ENCODE results near the gene ARMC3. TPM values are rescaled to one million over a fixed set of nuclear protein-coding genes. Genes with fewer than 3 reads are reported as not detected.
"Not testable (repeated sequence)": the region's sequence is repeated elsewhere in the genome, so short reads cannot be mapped to it uniquely, and the experiment has no call there.

Gene ARMC3
- total RNA-seq, 1 experiment from 2014 or later = not detected

DNA sequence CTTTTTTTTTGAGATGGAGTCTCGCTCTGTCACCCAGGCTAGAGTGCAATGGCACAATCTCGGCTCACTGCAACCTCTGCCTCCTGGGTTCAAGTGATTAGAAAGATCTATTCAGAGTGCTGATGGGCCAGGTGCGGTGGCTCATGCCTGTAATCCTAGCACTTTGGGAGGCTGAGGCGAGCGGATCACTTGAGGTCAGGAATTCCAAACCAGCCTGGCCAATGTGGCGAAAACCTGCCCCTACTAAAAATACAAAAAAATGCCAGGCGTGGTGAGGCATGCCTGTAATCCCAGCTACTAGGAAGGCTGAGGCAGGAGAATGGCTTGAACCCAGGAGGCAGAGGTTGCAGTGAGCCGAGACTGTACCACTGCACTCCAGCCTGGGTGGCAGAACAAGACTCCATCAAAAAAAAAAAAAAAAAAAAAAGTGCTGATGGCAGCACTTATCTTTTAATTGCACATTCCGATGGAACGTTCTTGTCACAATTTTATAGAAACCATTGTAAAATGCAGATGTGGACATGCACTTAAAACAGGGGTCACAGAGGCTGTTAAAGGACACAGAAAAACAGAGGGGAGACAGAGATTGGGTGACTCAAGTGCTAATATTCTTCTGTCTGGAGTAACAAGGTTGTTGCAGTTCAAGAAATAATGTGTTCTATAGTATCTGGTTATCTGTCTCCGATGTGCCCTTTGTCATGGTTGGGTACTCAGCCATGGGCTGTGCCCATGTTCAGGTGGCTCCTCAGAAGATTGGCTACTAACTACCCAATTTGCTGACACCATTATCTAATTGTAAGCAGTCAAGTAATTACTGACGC lies 142.4 kb downstream of the ARMC3 start:
- H3K4me3 ChIP-seq; H3K4me1 ChIP-seq (replicated peaks); DNase-seq (ENCODE audit: low read depth in 1 of 2, low spot score in 2 of 2); H3K27ac ChIP-seq; H3K27me3 ChIP-seq (replicated peaks); H3K36me3 ChIP-seq; H3K9me3 ChIP-seq (replicated peaks): not testable (repeated sequence)

DNA sequence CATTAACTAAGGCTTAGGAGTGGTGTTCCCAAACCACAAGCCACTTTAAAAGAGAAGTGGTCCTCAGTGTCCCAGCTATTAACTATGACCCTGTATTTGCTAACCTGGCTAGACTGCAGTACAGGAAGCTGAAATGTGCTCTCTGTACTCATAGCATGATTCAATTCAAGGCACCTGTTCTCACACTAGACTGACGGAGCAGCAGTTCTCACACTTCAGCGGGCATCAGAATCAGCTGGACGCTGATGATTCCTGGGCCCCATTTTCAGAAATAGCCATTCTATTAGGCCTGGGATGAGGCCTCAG lies 143.0 kb downstream of the ARMC3 start:
- H3K36me3 ChIP-seq = no peaks in the 10 kb centered on the region
- H3K4me1 ChIP-seq (replicated peaks) = no peaks in the 10 kb centered on the region
- no peaks in the 10 kb centered on the region for H3K27me3 ChIP-seq (replicated peaks)
- no peak for DNase-seq (ENCODE audit: low read depth in 1 of 2, low spot score in 2 of 2)
- no peaks in the 10 kb centered on the region for H3K9me3 ChIP-seq (replicated peaks)
- no peak overlapping the region for H3K4me3 ChIP-seq
- no peak overlapping the region for H3K27ac ChIP-seq

DNA sequence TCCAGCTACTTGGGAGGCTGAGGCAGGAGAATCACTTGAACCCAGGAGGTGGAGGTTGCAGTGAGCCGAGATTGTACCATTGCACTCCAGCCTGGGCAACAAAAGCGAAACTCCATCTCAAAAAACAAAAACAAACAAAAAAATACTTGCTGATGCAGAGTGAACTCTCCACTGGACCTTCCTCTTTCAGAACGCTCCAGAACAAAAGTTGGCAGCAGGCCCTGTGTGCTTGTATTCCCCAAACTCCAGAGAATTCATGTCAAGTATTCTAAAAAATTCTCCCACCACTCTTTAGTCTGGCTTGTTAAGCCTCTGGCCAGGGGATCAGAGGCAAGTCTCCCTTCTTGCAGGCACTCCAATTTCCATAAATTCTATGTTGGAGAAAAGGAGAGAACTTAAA lies 144.7 kb downstream of the ARMC3 start:
- not testable (repeated sequence) for DNase-seq (ENCODE audit: low read depth in 1 of 2, low spot score in 2 of 2); H3K4me1 ChIP-seq (replicated peaks); H3K36me3 ChIP-seq; H3K27me3 ChIP-seq (replicated peaks); H3K4me3 ChIP-seq; H3K9me3 ChIP-seq (replicated peaks); H3K27ac ChIP-seq

GRCh38 chr10:23073527-23073926 lies 145.7 kb downstream of the ARMC3 start:
- Histone ChIP-seq H3K4me3 (no peak overlapping the region), H3K36me3 (no peaks in the 10 kb centered on the region), H3K27me3 (replicated peaks) (peaks cover 4% of the 10 kb centered on the region; the same call in 1 of the 2 replicates), H3K27ac (no peak overlapping the region), H3K9me3 (replicated peaks) (no peaks in the 10 kb centered on the region), H3K4me1 (replicated peaks) (no peaks in the 10 kb centered on the region)
- no peak for DNase-seq (ENCODE audit: low read depth in 1 of 2, low spot score in 2 of 2)

DNA sequence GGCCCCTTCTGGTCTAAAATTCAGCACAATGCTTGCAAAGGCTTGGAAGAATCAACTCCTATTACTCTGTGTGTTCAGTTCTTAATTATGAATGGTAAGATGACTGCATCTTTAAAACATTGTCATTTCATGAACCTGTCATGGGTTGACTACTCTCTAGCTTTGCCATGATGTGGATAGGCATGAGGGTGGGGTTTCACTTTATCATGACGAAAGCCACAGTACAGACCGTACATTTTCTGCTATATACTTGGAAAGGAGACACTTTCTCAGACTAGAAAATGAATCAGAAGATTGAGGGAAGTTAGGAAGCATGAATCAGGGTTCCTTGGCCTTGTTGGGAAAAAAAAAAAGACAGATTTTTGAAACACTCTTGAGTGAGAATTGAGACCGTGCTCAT lies 147.8 kb downstream of the ARMC3 start:
- Histone ChIP-seq H3K27me3 (replicated peaks) (peaks cover 12% of the 10 kb centered on the region), H3K27ac (no peak overlapping the region), H3K4me1 (replicated peaks) (no peaks in the 10 kb centered on the region), H3K4me3 (no peak overlapping the region), H3K36me3 (no peaks in the 10 kb centered on the region), H3K9me3 (replicated peaks) (no peaks in the 10 kb centered on the region)
- no peak for DNase-seq (ENCODE audit: low read depth in 1 of 2, low spot score in 2 of 2)

DNA sequence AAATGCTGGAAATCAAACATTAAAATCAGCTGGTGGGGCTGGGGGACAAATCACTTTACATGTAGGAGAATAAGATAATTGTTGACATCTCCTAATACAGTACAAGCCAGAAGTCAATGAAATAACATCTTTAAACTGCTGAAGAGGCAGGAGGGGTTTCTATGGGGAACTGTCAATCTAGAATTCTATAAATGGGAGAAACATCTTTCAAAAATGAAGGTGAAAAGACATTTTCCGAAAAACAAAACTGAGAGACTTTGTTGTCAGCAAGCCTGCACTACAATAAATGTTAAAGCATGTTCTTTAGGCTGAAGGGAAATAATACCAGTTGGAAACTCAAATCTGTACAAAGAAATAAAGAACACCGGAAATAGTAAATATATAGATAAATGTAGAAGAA lies 150.3 kb downstream of the ARMC3 start:
- Histone ChIP-seq H3K4me1 (replicated peaks) (no peaks in the 10 kb centered on the region), H3K4me3 (no peak overlapping the region), H3K36me3 (no peaks in the 10 kb centered on the region), H3K27ac (no peak overlapping the region), H3K9me3 (replicated peaks) (no peaks in the 10 kb centered on the region), H3K27me3 (replicated peaks) (peaks cover 17% of the 10 kb centered on the region)
- DNase-seq (ENCODE audit: low read depth in 1 of 2, low spot score in 2 of 2) = no peak

GRCh38 chr10:23079700-23080099 lies 151.8 kb downstream of the ARMC3 start:
- H3K36me3 ChIP-seq = no peaks in the 10 kb centered on the region
- H3K27ac ChIP-seq = no peak overlapping the region
- peaks cover 17% of the 10 kb centered on the region for H3K27me3 ChIP-seq (replicated peaks)
- H3K4me1 ChIP-seq (replicated peaks) = no peaks in the 10 kb centered on the region
- DNase-seq (ENCODE audit: low read depth in 1 of 2, low spot score in 2 of 2) = no peak
- H3K4me3 ChIP-seq = no peak overlapping the region
- no peaks in the 10 kb centered on the region for H3K9me3 ChIP-seq (replicated peaks)

- Histone ChIP-seq H3K27me3 (replicated peaks) (peaks cover 17% of the 10 kb centered on the region), H3K27ac (no peak overlapping the region), H3K36me3 (no peaks in the 10 kb centered on the region), H3K4me3 (no peak overlapping the region), H3K9me3 (replicated peaks) (no peaks in the 10 kb centered on the region), H3K4me1 (replicated peaks) (no peaks in the 10 kb centered on the region)
- no peak for DNase-seq (ENCODE audit: low read depth in 1 of 2, low spot score in 2 of 2)
Measured at GRCh38 chr10:23080262-23080661, 152.4 kb downstream of the ARMC3 start.

DNA sequence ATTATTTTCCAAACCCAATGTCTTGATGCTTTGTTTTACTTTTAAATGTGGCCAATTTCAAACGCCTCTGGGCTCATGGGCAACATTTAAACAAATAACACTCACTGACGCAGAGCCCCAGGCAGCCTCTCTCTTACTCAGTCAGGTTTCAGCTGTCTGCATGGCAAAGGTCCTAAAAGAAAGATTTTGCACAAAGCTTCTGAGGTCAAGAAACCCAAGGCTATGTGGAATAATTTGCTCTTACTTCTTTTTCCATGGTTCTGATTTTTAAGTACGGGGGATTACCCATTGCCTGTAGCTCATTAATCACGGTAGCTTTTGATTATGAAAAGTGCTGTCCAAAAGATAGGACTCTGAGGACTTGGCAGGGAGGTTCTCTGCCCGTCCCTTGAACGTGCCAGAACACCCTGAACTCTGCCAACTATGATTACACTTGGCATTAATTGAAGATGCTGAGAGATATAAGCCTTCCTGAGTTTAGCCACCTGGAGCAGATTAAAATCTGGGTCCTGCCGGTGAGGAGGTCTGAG lies 153.4 kb downstream of the ARMC3 start:
- no peaks in the 10 kb centered on the region for H3K4me1 ChIP-seq (replicated peaks)
- H3K36me3 ChIP-seq = no peaks in the 10 kb centered on the region
- H3K9me3 ChIP-seq (replicated peaks) = no peaks in the 10 kb centered on the region
- DNase-seq (ENCODE audit: low read depth in 1 of 2, low spot score in 2 of 2) = no peak
- H3K27me3 ChIP-seq (replicated peaks) = peaks cover 17% of the 10 kb centered on the region
- H3K27ac ChIP-seq = no peak overlapping the region
- no peak overlapping the region for H3K4me3 ChIP-seq

DNA sequence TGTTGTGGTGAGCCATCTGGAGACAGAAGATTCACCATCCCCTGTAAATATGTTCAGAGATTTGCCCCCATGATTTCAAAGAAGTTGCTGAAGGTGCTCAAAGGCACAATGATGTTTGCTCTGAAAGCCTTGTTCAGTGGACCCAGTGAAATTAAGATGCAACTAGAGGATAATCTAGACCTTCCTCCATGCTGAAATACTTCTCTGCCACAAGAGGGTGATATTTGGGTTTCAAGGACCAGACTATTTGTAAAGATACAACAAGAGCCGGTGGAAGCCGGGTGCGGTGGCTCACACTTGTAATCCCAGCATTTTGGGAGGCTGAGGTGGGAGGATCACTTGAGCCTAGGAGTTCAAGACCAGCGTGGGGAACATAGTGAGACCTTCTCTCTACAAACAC lies 154.0 kb downstream of the ARMC3 start:
- no peak for DNase-seq (ENCODE audit: low read depth in 1 of 2, low spot score in 2 of 2)
- H3K4me3 ChIP-seq = no peak overlapping the region
- H3K4me1 ChIP-seq (replicated peaks) = no peaks in the 10 kb centered on the region
- no peaks in the 10 kb centered on the region for H3K36me3 ChIP-seq
- H3K27me3 ChIP-seq (replicated peaks) = peaks cover 13% of the 10 kb centered on the region
- H3K9me3 ChIP-seq (replicated peaks) = no peaks in the 10 kb centered on the region
- no peak overlapping the region for H3K27ac ChIP-seq

Other genes starting within 250 kb of the ARMC3 start
- 51.7 and 61.7 TPM in 2 replicates for gene PIP4K2A, start 213.5 kb upstream of the ARMC3 start, total RNA-seq (2014; rRNA removed; shearing (Covaris generic))
- gene MSRB2, start 167.5 kb downstream of the ARMC3 start, total RNA-seq (2014; rRNA removed; shearing (Covaris generic)) = 12.2 and 17.1 TPM in 2 replicates